GM18870 (cell line): Measurements from ENCODE around the gene NRXN3.

ENCODE experiments used
- ATAC-seq: cut with Tn5 transposase; IDR thresholded peaks from one replicate; pipeline ENCODE4 v1.9.1; 2021; ENCODE audit warnings: moderate library complexity; ENCODE audit not compliant: unreplicated experiment

The NRXN3 gene

DNA sequence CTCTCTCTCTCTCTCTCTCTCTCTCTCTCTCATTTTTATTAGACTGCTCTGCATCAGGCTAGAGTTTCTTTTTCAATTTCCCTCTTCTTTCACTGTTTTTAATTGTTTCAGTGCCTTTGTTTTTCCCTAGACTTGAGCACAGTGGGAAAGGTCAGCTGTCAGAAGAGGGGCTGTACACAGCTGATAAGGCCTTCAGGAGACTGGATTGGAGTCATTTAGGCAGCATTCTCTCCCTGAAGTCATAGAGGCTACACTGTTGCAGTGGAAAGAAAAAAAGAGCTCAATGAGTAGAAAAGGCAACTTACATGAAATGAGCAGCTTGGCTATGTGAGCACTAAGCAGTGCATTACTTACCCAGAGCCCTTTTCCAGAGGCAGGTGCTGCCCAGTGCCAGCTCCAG, 456.9 kb downstream of the NRXN3 start:
- no peak for ATAC-seq

DNA sequence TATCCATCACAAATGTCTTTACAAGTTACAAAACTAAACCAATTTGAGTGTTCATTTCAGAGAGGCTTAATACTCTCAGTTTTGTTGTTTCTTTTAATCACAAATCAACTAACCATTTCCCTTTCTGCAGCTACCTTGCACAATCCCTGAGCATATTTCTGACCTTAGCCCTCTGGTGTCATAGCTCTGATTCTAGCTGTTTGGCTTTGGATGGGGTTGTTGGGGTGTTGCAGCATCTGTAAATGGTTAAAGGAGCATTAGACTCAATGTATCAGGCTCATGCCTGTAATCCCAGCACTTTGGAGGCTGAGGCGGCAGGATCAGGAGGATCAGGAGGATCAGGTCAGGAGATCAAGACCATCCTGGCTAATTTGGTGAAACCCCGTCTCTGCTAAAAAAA, 461.4 kb downstream of the NRXN3 start:
- no peak for ATAC-seq

DNA sequence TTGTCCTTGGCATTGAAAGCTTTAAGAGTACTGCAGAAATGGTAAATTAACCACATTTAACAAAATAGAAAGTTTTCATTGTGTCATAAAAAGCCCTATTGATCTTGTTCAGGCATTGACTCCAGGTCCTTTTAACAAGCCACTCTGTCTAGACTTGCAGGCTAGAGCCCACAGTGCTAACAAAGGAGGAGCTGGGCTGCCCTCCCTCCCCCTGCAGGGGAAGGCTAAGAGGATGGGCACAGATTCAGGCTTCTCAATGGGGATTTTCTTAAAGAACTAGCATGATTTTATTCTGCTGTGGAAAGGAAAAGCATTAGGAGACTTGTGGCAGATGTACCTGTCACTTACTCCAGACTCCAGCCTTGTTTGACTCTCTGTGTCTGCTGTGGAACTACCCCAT, 463.6 kb downstream of the NRXN3 start:
- no peak for ATAC-seq

DNA sequence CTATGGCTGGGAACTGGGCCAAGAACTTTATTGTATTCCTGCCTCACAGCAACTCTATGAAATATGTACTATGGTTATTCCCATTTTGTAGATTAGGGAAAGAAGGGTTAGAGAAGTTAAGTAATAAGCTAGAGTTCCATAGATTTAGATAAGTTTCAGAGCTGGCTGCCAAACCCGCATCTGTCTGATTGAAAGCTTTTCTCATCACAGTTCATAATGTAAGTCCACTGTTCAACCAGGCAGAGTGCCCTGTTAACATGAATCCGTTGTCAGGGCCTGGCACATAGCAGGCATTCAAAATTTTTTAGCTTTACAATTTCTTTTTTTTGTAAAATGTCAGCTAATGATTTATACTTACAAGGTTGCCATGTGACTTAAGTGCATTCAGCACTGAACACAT, 467.3 kb downstream of the NRXN3 start:
- ATAC-seq: no peak

DNA sequence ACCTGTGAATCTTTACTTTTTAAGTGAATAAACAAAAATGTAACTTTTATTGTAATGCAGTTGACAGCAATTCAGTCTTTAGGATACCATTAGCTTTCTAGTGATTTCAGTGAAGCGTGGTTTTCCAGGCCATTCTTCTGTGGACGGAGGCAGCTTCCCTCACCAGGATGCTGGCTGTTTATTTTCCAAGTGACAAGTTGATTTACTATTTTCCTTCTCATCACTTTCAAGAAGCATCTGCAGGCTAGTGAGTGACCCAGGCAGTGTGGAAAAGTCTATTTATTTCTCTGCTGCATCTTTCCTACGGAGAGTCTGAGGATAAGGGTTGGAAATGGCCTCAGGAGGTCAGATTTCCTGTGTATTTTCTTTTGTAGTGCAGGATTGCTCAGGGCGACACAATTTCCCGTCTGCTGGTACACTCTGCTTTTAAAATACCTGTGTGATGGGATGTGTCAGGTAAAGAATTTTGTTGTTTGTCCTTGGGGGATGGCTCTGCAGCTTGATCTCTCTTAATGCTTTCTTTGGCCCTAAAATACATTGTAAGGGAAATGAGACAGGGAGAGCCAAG, 467.8 kb downstream of the NRXN3 start:
- ATAC-seq: no peak

DNA sequence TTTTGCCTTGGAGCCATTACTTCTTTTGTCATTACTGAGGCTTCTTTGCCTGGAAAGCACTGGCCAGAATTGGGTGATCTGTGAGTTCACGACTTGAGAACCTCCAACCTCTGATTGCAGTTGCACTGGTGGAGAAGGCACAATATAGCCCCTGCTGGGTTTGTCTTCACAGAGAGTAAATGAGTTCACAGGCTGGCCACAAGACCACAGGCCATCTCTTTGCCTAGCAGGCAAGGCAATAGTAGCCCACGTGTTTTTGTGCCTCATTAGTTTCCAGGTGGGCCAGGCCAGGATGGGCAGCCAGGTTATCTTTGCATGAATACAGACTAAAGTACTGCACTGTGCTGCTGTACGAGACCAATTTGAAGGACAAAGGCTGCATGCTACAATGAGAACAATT, 468.8 kb downstream of the NRXN3 start:
- no peak for ATAC-seq

DNA sequence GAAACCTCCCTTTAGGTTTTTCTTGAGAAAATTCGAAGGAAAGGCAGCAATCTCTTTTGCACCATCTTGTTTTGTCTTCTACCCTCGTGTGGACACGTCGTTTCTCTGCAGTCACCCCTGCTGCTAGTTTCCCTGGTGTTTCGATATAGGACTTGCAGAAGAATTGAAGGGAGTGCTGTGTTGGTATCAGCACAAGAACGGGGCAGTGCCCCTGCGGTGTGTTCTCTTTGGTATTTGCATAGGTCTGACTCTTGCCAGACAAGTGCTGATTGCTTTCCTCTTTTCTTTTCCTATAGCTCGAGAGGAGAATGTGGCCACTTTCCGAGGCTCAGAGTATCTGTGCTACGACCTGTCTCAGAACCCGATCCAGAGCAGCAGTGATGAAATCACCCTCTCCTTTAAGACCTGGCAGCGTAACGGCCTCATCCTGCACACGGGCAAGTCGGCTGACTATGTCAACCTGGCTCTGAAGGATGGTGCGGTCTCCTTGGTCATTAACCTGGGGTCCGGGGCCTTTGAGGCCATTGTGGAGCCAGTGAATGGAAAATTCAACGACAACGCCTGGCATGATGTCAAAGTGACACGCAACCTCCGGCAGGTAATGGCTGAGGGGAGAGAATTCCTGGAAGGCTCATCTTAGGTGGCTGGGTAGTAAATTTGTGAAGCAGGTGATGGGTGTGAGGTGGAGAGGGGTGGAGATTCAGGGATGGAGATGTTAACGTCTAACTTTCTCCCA, 474.8 kb downstream of the NRXN3 start:
- ATAC-seq: no peak

DNA sequence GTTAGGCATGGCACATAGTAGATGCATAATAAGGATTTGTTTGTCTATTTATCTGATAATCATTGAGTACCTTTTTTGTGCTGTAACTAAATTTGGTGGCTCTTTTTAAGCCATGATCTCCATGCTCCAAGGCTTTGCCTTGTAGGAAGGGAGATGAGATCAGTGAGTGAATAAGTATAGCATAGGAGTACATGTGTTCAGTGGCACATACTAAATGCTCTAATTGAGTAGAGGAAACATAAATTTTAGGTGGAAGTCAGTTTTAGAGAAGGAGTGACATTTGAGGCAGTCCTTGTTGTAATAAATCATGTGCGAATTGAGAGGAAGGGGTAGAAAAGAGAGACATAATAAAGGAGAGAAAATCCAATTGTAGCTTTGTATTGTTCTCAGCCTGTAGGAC, 482.6 kb downstream of the NRXN3 start:
- ATAC-seq: no peak

DNA sequence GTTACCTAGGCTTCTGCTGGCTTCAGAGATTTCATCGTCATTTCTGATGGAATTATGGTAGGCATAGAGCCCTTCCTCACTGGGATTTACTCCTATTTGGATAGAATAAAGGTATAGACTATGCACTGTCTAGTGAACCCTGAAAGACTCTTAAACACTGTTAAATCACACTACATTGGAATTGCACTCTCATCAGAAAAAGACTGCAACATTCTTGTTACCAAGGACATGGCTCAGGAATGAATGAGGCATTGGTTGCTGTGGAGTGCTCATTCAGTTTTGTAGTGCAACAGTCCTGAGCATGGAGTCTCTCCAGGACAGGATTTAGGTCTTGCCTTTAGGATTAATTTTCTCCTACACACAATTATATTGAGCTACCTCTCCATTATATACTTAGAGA, 483.0 kb downstream of the NRXN3 start:
- ATAC-seq: no peak

DNA sequence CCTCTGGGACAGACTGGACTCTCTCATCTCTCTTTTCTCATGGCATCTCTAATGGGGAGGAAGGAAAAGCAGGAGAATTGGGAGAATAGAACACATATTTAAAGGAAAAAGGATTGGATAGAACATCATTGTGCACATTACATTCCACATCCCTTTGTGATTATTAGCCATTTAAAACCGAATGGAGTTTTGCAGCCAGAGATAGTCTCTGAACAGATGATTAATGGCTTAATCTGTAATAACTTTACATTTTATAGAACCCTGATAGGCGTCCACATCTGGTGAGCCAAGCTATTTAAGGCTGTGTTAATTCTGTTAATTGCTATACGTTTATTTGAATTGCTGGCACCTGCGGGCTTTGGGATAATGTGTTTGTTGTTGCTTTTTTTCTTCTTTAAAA, 487.3 kb downstream of the NRXN3 start:
- no peak for ATAC-seq

DNA sequence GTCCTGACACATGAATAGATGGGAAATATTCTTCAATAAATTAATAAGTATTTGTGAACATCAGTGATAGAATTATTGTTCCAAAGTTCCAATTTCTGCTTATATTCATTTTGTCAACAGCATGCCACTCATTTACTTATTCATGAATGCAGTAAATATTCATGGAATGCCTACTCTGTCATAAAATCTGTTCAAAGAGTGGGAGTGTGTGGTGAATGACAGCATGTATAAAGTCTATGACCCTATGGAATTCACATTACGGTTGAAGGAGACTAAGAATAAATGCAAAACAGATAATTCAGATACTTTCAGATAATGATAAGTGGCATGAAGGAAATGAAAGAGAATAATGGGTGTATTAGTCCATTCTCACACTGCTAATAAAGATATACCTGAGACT, 494.7 kb downstream of the NRXN3 start:
- ATAC-seq: no peak

DNA sequence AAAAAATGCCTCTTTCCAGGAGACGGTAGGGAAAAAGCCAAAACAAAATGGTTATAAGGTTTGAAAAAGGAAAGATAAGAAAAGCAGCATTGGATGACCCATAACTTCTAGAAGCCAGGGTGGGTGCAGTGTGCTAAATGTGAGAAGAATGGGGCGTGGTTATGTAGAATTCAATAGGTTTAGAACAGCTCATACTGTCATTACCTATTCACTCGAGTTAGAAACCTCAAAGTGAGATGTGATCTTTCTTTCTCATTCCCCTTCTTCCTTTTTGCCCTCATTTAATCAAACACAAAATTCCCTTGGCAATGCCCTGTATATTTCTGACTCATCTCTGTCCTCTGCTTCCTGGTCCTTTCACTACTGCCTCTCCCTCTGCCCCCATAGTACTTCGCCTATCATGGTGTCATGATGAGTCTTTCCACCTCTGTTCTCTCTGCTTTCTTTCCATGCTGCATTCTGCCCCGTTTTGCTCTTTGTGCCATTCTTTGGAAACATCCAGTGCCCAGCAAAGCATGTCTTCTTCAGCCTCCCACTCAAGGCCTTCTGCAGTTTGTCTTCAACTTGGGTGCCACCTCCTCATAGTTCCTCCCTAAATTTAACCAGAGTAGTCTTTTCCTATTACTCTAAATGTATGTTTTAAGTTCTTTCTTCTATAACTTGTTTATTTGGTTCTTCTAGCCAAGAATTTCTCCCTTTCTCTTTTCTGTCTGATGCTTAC, 496.3 kb downstream of the NRXN3 start:
- no peak for ATAC-seq

DNA sequence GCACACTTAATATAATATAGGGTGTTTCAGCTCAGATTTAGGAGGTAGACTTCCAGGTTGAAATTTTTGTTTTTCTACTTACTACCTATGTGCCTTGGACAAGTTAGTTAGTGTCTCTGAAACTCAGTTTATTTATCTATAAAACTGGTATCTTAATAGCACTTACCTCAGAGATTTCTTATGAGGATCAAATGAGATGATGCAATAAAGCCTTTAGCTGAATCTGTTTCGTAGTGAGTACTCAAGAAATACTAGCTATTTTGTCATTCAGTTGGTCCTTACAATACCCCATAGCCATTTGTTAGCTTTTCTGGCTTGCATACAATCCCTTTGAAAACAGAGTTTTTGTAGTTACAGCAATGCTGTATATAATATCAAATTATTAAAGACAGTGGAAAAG, 497.0 kb downstream of the NRXN3 start:
- no peak for ATAC-seq

DNA sequence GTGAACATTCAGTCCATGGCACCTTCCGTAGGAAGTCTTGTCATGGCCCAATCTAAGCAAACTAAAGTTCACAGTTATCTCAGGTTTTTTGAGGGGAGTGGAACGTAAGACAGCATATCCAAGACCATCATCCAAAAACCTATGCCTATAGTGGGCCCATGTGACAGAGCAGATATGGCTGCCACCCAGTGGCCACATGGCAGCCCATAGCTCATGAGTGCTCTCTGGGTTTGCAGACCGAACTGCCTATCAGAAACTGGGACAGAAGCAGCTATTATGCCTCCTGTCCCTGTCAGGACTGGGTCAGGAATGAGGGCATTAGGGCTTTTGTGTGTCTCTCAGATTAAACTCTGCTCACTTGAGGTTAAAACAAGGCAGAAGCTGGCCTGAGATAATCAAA, 503.7 kb downstream of the NRXN3 start:
- ATAC-seq: no peak

DNA sequence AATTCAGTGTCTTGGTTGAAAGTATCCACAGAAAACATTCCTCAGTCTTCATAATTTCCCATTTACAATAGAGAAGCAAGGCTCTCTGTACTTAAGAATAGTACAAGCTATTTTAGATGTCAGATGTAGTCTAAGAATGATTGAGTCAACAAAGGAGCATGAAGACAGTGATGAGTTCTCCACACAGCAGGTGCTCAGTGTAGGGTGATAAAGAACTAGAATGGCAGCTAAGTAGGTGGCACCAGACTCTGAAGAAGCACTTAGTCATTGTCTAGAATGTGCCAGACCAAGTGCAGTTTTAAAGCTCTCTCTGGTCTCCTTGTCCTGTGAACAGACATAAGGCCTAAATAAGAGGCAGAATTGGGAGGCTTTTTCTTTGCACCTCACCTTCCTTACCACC, 504.6 kb downstream of the NRXN3 start:
- ATAC-seq: no peak

DNA sequence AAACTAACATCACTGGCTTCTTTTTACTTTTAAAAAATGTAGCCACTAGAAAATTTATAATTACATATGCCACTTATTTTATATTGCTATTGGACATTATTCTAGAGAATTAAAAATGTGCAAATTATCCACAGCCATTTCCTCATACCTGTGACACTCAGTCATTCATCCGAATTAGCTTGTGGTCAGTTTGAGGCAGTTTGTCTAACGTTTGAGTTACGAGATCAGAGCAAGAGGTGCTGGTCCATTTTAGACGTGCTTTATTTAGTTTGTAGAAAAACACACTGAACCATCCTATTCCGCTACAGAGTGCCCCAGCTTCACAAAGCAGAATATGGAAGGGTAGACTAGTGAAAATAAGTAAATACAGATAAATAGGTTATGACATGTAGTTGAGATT, 513.0 kb downstream of the NRXN3 start:
- ATAC-seq: no peak

DNA sequence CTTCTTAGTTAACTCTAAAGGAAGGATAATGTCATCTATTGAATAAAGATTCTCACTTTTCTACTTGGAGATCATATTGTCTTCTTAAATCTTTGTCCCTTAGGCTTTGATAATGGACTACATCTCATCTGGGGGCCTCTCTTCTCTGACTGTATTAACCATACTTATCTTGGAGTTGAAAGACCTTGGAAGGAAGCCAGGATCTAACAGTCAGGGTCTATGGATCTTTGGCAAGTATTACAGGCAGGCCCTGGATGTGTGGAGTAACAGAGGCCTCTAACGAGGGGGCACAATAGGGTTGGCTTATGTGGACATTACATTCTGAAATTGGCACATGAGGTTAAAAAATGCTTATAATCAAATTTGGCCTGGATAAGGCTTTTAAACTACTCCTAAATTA, 513.8 kb downstream of the NRXN3 start:
- ATAC-seq: no peak

DNA sequence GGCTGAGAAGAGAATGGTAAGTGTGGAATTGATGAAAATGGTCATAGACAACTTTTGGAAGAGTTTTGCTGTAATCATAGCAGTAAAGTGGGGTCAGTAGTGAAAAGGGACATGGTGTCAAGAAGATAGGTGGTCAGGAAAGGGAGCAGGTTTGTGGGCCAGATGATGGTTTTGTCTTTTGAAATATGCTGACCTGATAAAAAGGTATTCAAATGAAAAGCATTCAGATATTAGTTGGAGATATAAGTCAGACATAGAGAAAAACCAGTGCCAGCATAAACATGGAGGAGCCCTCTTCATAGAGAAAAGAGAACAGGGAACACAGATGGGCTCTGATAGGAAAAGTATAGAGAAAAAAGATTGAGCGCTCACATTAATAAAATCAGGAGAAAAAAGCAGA, 518.3 kb downstream of the NRXN3 start:
- ATAC-seq: no peak

DNA sequence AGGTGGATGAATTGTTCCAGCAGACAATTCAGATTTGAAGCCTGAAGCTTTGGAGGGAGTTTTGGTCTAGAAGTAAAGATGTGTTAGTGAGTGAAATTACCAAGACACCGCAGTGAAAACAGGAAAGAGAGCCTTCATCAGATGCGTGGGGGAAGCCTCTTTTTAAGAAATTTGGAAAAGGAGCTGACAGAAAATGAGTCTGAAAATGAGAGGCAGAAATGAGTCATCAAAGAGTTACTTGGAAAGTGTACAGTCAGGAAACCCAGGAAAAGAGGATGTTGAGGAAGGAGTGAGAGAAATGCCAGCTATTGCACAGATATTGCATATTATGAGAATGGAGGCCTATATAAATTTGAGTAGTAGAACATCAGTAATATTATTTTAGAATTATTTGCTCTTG, 520.7 kb downstream of the NRXN3 start:
- no peak for ATAC-seq

DNA sequence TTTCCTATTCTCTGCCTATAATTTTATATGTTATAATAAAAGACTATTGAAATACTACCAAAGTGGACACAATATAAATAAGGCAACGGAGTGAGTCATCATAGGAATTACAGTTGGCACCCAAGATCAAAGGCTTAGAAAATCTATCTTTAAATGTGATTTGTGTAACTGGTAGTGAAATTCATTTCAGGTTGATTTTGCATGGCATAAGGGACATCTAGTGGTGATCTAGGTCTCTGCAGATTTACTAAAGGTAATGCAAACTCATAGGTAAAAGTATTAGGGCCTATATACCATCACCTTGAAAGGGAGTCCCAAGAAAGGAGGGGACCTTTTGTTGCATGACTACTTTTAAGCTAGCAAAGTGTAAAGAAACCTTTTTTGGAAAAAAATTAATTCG, 527.2 kb downstream of the NRXN3 start:
- no peak for ATAC-seq

DNA sequence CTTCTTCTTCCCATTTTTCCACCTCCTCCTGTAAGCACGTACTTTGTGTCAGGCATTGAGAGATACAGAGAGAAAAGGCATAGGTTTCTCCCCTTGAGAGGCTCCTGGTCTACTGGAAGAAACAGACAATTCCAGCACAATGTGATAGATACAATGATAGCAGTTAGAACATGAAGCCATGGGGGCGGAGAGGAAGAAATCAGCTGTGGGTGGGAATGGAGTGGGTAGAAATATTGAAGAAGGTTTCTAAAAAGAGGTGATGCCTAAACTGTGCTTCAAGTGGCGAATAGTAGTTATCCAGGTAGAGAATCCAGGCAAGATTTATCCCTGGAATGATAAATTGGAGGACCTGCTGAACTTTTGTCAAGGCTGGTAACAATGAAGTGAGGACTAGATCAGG, 528.8 kb downstream of the NRXN3 start:
- no peak for ATAC-seq

DNA sequence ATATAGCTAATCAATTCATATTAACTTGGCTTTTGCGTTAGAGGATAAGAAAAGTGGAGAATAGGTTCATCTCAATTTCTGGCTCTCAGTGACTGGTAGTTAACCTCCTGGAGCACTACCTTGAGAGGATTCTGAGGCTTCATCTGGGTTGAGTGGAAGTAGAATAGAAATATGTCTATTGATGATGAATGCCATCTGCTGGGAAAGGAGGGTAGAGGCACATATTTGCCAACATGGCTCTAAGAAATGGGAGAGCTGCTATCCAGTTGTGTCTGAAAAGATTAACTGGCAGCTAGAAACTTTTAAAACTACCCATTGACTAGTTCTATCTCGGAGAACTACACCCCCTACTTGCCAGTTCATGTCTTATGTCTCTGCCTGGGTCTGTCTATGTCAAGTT, 530.1 kb downstream of the NRXN3 start:
- ATAC-seq: no peak

DNA sequence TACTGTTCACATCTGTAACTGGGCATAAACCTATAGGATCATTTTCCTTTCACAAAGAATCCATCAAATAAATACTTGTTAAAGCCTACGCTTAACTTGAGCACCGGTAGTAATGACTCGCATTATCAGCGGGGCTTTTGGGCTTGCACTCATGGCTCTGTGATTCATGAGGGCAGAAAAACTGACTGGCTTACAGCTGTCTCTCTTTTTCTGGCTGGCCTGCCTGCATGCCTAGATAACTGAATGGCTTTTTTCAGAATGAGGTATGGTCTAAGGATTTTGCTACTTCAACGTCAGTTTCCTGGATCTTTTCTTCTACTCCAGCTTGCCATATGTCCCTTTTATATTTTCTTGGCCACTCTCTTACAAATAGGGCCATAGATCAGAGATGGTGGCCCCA, 531.1 kb downstream of the NRXN3 start:
- no peak for ATAC-seq
